Measurements from ENCODE around the gene MPZL2.

Gene MPZL2

DNA sequence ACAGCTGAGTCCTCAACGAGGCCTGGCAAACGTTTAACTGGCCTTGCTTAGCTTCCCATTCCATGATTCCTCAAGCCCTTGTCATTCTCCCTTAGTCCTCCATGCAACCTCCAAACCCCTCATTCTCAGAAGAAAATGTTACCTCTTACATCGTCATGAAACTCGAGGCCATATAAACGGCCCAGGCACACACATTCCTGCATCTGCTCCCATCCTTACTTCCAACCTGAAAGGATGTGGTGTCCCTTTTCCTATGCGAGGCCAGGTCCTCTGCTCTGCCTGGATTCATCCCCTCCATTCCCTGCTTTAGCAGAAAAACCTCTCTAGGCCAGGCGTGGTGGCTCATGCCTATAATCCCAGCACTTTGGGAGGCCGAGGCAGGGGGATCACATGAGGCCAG, 20.9 kb downstream of the MPZL2 start:
- no peak for DNase-seq (ENCODE audit: low spot score)

DNA sequence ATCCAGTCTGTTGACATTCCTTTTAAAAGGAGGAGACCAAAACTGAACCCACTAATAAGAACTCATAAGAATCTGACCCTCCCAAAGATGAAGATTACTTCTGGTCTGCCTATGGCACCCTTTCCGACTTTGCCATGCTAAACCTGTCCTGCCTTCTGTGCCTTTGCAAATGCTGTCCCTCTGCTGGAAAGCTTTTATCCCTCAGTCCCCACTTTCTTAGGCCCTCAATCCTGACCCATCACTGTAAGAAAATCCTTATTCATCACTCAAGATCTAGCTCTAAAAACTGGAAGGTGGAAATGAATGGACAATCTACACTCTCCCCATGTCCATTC, 22.4 kb downstream of the MPZL2 start:
- DNase-seq (ENCODE audit: low spot score): no peak

DNA sequence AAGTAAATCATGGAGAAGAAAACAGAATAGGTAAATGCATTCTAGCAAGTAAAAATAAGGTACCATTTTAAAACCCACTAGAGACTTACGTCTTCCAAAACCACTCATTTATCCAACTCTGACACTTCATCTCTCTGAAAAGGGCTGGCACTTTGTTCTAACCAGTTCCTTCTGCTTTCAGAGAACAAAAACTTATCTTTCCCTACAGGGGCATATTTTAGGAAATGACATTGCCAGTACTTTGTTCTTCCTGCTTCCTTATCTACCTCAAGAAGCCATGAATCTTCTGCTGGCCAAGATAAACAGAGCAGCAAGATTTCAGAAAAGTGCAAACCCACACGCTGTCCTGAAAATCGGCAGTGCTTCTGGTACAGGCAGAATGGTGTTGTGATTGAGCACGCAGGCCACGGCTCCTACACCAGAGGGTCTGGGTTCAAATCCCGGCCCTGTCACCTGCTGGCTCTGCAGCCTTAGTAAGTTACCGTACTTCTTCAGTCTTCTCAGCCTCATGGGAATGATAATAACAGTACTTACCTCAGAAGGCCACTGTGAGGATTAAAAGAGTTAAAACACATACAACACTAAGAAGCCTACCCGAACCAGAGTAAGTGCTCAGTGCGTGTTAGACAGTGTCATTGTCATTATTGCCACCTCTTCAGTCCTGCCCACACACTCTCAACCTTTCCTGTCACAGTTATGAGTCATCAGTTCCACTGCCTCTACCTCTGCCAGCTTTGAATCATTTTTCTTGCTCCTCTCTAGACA, 22.9 kb downstream of the MPZL2 start:
- DNase-seq (ENCODE audit: low spot score): no peak

DNA sequence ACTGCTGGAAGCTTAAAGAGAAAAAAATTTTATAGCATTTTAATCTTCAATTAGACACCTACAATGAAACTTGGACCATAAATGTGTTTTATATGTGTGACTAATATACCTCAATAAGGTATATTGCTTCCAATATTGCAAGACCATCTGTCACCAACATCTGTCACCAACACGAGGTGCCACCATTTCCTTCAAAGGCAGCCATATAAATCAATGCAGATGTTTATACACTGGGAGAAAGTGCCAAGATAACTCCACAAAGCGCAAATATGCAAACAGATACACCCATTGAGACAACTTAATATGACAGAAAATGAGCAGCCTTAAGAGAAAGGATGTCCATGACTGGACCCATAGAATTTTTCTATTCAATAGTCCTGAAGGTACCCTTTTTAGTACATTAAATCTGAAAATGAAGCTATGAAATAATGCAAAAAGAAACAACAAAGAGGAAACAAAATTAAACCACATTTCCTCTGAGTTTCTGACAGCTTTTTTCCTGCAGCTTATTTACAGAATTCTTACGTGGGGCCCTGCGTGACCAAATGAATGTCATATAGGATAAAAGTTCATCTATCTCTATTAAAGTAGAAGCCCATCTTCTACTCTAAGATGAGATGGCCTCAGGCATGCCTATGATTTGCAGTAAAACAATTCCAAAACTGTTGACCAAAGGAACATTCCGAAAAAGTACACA, 24.4 kb downstream of the MPZL2 start:
- no peak for DNase-seq (ENCODE audit: low spot score)

DNA sequence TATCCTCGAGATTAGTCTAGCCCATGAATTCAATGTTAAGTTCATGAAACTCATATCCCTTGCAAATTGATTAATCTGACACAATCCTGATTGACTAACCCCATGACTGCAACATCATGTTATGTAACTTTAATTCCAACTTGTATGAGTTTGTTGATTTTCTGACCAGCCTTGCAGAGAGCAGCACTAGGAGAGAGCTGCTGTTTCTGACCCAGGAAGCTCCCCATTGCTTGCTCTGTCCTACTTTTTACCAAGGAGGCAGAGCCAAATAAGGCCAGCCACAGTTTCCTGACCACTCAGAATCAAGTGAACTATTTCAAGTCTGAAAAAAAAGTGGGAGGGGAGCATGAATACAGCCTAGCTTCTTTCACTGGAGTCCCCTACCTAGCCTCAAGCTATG, 25.2 kb downstream of the MPZL2 start:
- DNase-seq (ENCODE audit: low spot score): no peak

DNA sequence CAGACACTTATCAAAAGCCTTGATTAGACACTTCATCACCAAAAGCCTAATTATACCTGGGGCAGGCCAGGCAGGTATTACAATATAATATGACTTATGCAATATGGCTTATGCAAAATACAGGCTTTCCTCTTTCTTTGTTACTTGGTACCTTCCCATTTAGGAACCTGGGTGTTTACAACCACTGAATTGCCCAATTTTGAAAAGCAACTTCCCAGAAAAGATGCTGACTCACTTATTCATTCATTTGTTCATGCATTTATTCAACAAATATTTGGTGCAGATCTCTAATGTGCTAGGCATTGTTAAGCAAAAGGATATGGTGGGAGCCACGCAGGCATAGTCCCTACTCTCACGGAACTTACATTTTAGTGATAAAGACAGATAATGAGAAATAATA, 25.7 kb downstream of the MPZL2 start:
- no peak for DNase-seq (ENCODE audit: low spot score)

DNA sequence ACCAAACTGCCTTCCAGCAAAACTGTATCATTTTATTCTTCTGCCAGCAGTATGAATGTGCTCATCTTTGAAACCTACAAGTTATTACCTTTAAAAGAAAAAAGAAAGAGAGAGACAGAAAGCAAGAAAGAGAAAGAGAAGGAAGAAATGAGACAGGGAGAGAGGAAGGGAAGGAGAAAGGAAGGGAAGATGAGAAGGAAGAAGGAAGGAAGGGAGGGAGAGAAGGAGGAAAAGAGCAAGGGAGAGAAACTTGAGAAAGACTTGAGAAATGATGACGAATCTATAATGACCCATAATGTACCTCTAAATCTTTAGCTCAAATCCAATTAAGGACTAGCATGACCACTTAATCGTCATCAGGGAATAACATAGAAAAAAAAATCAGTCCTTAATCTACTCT, 27.9 kb downstream of the MPZL2 start:
- no peak for DNase-seq (ENCODE audit: low spot score)

DNA sequence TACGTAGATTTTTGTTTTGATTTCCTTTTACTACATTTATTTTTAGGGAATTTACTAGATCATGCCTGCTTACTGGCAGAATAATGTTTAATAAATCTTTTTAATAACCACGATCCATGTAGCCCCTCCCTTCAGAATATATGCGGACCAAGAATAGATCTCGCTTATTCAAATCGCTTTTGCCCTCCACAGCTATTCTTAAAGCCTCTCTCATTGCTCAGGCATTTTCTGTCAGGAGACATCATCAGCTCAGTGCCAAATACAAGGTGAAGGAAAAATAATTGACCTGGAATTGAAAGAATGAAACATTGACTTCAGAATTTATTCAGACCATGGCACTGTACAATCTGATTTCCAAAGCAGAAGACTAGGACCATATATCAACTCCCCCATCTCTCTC, 29.3 kb downstream of the MPZL2 start:
- DNase-seq (ENCODE audit: low spot score): no peak

DNA sequence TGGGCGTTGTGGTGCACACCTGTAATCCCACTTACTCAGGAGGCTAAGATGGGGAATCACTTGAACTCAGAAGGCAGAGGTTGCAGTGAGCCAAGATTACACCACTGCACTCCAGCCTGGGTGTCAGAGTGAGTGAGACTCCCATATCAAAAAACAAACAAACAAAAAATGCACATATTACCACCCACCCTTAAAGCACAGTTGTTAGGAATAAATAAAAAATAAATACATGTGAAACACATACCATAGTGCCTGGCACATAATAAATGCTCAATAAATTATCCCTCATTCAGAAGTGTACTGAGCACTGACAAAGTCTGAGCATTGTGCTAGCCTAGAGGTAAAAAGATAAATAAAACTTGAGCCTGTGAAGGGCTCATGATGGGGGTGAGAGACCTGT, 30.2 kb downstream of the MPZL2 start:
- DNase-seq (ENCODE audit: low spot score): no peak

DNA sequence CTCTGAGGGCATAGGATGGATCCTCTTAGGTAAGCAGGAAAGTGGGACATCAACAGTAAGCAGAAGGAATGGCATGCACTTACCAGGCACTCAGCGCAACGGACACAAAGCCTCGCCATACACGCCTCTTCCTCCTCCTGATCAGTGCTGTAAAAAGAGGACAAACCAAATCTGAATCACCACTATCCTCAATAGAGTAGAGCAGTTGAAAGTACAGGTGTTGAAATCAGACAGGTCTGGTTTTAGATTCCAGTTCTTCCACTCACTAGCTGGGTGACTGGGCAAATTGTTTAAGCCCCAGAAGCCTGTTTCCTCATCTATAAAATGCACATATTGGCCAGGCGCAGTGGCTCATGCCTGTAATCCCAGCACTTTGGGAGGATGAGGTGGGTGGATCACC, 30.7 kb downstream of the MPZL2 start:
- no peak for DNase-seq (ENCODE audit: low spot score)

DNA sequence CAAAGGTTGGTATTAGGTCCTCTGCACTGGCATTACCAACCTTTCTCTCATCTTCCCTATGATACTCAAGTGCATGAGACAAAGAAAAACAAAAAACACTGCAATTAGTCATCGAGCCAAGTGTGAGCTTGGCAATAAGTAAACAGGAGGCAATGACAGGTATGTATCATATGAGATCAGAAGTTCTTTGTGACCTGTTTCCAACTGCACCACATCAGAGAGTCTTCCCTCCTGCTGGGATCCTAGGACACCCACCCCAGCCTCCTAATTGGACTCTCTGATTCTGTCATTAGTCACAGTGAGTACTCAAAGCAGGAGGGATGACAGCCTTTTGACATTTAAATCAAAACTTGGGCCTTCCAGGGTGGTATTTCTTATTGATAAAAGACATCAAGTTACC, 31.4 kb downstream of the MPZL2 start:
- no peak for DNase-seq (ENCODE audit: low spot score)

DNA sequence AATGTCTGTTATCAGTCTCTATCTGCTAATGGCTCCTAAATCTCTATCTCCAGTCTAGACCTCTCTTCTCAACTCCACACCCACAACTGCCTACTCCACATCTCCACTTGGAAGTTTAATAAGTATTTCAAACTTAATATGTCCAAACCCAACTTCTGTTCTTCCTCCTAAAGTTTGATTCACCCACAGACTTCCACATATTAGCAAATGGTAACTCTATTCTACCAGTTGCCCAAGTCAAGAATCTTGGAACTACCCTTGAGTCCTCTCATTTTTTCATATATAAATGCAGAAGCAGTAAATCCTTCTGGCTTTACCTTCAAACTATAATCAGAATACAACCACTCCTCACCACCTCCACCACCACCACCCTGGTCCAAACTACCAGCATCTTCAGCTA, 32.6 kb downstream of the MPZL2 start:
- DNase-seq (ENCODE audit: low spot score): no peak

DNA sequence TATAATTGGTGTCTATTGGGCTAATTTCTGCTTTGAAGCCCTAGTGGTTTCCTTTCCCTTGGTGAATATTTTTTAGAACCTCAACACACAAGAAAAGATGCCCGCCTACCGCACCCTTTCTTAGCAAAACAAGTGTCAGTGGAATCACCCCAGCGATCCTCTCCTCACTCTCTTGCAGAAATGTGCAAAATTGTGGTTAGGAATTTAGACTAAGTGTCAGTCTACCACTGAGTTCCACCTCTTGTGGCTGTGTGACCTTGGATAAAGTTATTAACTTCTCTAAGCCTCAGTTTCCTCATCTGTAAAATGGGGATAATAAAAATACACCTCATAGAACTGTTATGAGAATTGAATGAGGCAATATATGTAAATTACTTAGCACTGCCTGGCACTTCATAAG, 34.0 kb downstream of the MPZL2 start:
- DNase-seq (ENCODE audit: low spot score): no peak

DNA sequence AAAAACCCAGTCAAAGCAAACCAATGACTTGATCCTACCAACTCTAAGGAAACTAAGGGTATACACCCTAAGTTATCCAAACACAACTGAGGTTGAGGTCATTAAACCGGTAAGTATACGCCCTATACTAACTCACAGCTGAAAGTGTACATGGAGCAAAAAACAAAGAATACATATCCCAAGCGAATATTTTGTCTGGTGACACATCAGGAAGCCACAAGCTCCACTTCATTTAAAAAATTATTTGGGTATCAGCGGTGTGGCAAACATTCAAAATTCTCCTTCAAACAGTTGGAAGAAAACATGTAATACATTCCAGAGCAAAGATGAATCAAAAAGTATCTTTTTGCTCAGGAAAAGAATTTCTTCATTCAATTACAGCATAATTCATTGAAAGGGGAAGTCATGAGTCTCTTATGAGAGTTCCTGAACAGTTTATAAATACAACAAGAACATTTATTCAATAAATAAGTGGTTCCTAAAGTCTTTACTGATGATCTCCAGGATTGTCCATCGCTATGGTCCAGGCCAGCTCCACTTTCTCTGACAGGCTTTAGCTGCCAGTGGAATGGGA, 34.7 kb downstream of the MPZL2 start:
- no peak for DNase-seq (ENCODE audit: low spot score)

DNA sequence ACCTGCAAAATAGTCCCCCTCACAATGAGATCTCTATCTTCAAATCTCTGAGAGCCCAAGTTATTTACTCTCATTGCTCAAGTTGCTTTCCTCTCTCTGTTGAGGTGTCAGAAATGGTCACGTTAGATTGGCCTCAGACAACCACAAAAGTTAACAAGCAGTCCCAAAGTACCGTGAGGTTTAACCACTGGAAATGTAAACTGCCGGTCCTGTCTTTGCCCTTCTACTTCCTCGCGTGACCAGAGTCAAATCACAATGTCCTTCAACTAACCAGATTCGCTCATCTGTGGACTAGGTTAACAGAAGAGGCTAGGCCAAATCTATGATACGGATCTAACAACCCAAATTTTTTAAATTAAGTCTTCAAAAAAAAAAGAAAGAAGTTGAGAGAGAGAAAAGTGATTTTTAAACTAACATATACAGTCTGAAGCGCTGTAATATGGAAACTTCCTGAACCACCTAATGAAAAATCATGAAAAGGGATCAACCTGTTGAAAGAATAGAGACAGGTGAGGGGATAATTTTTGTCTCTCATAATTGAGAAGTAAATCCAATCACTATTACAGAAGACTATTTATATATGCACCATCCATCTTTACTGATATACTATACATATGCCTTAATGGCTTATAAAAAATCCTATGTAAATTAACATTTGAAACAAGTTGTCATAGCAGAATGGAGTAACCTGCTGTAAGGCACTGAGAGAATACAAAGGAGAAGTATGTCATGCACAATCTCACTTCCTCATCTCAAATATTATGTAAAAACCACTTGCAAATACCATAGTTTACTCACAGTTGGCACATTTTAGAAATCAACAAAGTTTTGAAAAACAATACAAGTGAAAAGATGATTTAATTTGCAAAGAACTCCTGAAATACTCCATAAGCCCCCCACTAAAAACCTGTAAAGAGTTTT, 36.0 kb downstream of the MPZL2 start:
- DNase-seq (ENCODE audit: low spot score): no peak

DNA sequence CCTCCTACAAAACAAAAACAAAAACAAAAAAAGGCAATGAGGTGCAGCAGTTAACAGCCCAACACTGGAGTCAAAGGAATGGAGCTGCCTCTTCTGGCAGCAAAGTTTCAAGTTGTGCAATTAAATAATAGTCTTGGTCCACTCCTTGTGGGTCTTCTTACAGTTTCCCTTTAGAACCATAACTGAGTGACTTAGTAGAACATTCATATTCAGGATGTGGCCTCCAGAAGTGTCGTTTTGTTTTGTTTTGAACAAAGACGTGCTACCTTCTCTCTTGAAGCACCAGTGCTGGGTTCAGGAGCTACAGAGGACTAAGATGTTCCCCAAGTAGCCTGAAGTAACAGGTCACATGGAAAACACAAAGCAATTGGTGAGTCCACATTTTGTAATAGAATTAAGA, 37.3 kb downstream of the MPZL2 start:
- no peak for DNase-seq (ENCODE audit: low spot score)

DNA sequence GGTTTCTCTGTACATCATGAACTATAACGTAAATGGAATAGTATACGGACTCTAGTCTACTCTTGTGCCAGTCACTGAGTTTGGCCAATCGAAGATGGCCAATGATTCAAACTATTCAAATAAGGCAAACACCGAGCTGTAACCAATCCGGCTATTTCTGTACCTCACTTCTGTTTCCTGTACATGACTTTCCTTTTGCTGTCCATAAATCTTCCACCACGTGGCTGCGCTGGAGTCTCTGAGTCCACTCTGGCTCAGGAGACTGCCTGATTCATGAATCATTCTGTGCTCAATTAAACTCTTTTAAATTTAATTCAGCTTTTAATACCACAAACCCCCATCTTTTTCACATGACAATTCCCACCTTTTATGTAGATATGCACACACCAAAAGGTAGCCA, 37.8 kb downstream of the MPZL2 start:
- DNase-seq (ENCODE audit: low spot score): no peak

DNA sequence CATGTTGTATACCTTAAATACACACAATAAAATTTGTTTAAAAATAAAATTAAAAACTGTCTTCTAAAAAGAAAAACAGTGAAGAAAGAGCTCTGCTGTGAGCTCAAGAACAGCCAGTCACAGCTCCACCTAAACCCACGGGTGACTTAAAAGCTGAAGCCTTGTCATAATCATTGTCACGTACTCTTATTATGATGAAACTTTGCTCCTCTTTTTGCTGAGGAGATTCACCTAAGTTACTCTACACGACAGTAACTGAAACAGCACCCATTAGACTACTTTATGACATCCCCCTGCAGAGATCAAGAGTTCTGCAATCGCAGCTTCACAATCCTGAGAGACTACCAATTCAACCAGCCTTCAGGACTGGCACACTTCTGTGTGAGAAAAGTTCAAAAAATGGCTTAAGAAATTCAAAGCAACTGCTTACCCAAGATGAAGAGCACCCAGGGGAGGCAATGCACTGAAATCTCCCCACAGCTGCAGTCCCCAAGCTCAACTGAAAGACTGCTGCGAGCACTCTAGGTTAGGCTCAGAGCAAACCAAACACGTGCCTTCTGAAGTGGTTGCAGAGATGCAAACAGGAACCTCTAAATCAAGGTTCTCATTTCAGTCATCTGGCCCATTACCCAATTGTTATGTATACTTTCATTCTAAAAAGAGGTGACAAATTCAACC, 39.4 kb downstream of the MPZL2 start, which contains the start of gene JAML:
JAML (minus strand) TSS at position 501 of the 678 bp plus-strand sequence. CDS start 10,145 bp downstream, outside the sequence.
- no peak for DNase-seq (ENCODE audit: low spot score)

DNA sequence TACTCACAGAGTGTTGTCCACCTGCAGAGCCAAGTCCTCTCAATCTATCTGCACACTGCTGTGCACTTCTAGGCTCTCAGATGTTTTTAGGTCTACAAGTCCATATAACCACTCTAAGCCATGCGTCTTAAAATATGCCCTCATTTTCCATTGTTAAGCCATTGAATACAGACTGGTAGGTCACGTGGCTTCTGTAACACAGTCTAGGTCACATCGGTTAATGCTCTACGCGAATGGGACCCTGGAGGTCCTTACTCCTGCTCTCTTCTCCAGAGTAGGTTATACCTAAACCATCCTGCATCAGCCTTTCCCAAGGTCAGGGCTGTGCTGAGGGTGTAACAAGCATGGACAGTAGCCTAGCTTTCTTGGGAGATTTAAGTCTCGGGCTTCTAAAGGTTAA, 40.1 kb downstream of the MPZL2 start:
- DNase-seq (ENCODE audit: low spot score): no peak

DNA sequence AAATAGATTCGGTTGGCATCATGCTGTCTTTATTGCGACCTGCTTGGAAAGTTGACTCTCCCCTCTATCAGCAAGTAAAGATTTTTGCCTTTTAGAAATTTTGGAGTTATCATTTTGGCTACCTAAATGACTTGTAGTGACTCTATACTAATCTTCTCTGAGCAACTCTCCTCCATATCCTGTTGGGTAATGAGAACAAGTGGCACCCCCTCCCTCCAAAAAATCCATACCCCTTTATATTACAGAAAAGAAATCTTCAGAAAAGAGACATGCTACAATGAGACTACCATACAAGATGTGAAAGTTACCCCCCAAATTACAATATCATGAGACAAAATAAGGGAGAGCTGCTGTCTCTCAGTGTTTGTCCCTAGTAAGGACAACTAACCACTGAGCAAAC, 40.5 kb downstream of the MPZL2 start:
- DNase-seq (ENCODE audit: low spot score): no peak

DNA sequence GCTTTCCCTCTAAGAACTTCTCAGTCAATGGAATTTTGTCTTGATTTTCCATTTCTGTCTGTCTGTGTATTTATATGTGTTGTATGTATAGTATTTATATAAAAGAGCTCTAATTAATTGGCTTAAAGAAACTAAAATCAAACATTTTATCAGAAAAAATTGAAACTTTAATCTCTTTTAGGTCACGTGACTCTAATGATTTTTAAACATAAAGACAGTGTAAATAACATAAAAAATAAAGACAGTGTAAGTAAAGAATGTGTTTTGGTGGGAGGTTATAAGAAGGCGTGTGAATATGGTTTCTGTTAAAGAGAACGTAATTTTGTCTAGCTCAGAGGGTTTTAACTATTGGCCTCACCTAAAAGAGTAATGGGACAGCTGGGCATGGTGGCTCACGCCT, 41.7 kb downstream of the MPZL2 start:
- DNase-seq (ENCODE audit: low spot score): no peak

DNA sequence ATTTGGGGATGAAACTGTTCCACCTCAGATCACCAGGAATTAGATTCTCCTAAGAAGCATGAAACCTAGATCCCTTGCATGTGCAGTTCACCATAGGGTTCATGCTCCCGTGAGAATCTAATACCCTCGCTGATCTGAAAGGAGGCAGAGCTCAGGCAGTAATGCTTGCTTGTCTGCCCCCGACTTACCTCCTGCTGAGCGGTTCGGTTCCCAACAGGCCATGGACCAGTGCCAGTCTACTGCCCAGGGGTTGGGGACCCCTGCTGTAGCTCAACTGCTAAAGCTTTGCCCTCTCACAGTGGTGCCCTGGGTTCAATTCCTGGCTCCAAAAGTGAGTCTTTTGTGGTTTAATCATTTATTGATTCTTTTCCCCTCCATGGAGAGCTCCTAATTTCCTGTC, 42.7 kb downstream of the MPZL2 start:
- DNase-seq (ENCODE audit: low spot score): no peak
